RWPE2 (cell line): ENCODE measurements around the gene C1orf122.

ENCODE experiments used
- ATAC-seq: fragments of 200-7000 bp; cut with Tn5 transposase; 3 replicates; pipeline ENCODE4 v1.9.1; 2021; ENCODE audit warnings: low read depth
- DNase-seq: peaks from one replicate; pipeline ENCODE4 v3.0.0-alpha.2; 2020; ENCODE audit warnings: low spot score
- H3K27ac ChIP-seq: fragments of 450-650 bp; 2 replicates; pipeline ENCODE4 v1.5.1; 2017; ENCODE audit warnings: mild to moderate bottlenecking; ENCODE audit not compliant: poor library complexity, severe bottlenecking
- H3K27me3 ChIP-seq: fragments of 250-450 bp; sonication (Bioruptor Pico); 2 replicates; pipeline ENCODE4 v1.5.1; 2021; ENCODE audit warnings: mild to moderate bottlenecking, moderate library complexity; ENCODE audit not compliant: insufficient read depth, poor library complexity, severe bottlenecking
- H3K36me3 ChIP-seq: fragments of 250-450 bp; sonication (Bioruptor Pico); 2 replicates; pipeline ENCODE4 v1.5.1; 2020; ENCODE audit warnings: low read depth, mild to moderate bottlenecking, moderate library complexity
- H3K4me1 ChIP-seq: fragments of 250-450 bp; sonication (Bioruptor Pico); 2 replicates; pipeline ENCODE4 v1.5.1; 2021; ENCODE audit warnings: mild to moderate bottlenecking, moderate library complexity; ENCODE audit not compliant: insufficient read depth, poor library complexity, severe bottlenecking
- H3K4me3 ChIP-seq: fragments of 250-450 bp; sonication (Bioruptor Pico); 2 replicates; pipeline ENCODE4 v1.5.1; 2021; ENCODE audit warnings: mild to moderate bottlenecking, moderate library complexity; ENCODE audit not compliant: severe bottlenecking
- H3K9me3 ChIP-seq: fragments of 250-450 bp; sonication (Bioruptor Pico); 2 replicates; pipeline ENCODE4 v1.5.1; 2021; ENCODE audit warnings: mild to moderate bottlenecking, moderate library complexity; ENCODE audit not compliant: severe bottlenecking
- CTCF ChIP-seq: fragments of 450-650 bp; IDR thresholded peaks from one replicate; pipeline ENCODE4 v1.5.1; 2017; ENCODE audit warnings: mild to moderate bottlenecking, moderate library complexity; ENCODE audit not compliant: poor library complexity, severe bottlenecking

The C1orf122 gene

GRCh38 chr1:37811027-37811655, 3.6 kb downstream of the C1orf122 start:
- no peaks in the 10 kb centered on the region for H3K9me3 ChIP-seq
- no peak overlapping the region for H3K27ac ChIP-seq
- peaks cover 3% of the 10 kb centered on the region for H3K4me1 ChIP-seq
- peak; percentile 72 for TF ChIP-seq CTCF
- H3K36me3 ChIP-seq: peaks cover 25% of the 10 kb centered on the region
- no peaks in the 10 kb centered on the region for H3K27me3 ChIP-seq
- no peak overlapping the region for H3K4me3 ChIP-seq
- ATAC-seq (no peak), DNase-seq (no peak)

DNA sequence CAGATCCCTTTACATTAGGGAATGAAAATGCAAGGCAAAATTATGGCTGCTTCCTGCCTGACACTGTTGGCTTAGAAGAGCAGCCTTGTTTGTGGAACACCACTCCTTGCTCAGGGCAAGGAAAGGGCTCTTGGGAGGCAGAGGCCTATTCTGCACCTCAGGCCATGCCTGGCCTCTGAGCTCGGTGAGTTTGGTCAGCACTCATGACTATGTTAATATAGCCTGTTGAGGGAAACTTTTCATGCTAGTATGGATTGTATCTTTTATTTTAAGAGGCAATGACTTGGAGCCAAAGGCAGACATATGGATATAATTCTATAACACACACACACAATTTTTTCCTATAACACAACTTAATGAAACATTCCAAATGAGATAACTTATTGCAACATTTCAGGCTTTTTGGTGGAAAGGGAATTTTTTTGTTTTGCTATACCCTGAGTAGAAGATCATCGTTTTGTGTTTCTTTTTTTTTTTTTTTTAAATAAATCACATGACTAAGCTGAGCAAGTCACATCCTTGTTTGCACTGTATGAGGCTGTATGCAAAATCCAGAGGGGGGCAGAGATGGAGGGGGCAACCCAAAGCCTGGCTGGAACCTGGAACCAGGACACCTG, 6.0 kb downstream of the C1orf122 start:
- peaks cover 31% of the 10 kb centered on the region for H3K36me3 ChIP-seq

GRCh38 chr1:37814252-37814651, 6.7 kb downstream of the C1orf122 start:
- no peak overlapping the region for H3K4me3 ChIP-seq

More for the DNA sequence above, 6.0 kb downstream of the C1orf122 start:
- H3K4me3 ChIP-seq: no peak overlapping the region
- no peak for TF ChIP-seq CTCF
- H3K27me3 ChIP-seq: no peaks in the 10 kb centered on the region
- DNase-seq (no peak), ATAC-seq (no peak)
- peaks cover 3% of the 10 kb centered on the region for H3K4me1 ChIP-seq
- H3K9me3 ChIP-seq: no peaks in the 10 kb centered on the region
- H3K27ac ChIP-seq: no peak overlapping the region

DNA sequence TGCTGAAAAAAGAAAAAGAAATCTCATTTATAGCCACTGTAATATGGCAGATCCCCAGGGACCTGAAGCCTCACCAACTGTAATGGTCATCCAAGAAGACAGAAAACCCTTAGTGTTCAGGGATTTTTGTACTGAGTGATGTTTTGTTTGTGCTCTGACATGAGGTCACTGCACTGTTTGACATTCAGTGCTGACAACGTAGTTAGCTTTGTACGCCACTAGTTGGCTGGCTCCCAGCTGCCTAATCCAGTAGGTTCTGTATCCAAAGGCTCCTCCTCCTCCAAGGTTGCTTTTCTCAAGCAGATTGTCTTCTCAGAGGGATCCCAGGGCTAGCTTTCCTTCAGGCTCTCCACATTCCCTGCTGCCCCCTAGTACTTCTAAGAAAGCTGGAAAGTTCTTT, 9.9 kb downstream of the C1orf122 start:
- H3K27me3 ChIP-seq: no peaks in the 10 kb centered on the region
- peaks cover 53% of the 10 kb centered on the region for H3K36me3 ChIP-seq
- no peak overlapping the region for H3K4me3 ChIP-seq
- no peaks in the 10 kb centered on the region for H3K4me1 ChIP-seq
- ATAC-seq (no peak), DNase-seq (no peak)
- no peak for TF ChIP-seq CTCF
- no peak overlapping the region for H3K27ac ChIP-seq
- no peaks in the 10 kb centered on the region for H3K9me3 ChIP-seq

More at GRCh38 chr1:37814252-37814651, 6.7 kb downstream of the C1orf122 start:
- Histone ChIP-seq H3K36me3 (peaks cover 33% of the 10 kb centered on the region), H3K9me3 (no peaks in the 10 kb centered on the region), H3K27me3 (no peaks in the 10 kb centered on the region), H3K27ac (no peak overlapping the region), H3K4me1 (peaks cover 1% of the 10 kb centered on the region)
- ATAC-seq (no peak), DNase-seq (no peak)
- no peak for TF ChIP-seq CTCF

DNA sequence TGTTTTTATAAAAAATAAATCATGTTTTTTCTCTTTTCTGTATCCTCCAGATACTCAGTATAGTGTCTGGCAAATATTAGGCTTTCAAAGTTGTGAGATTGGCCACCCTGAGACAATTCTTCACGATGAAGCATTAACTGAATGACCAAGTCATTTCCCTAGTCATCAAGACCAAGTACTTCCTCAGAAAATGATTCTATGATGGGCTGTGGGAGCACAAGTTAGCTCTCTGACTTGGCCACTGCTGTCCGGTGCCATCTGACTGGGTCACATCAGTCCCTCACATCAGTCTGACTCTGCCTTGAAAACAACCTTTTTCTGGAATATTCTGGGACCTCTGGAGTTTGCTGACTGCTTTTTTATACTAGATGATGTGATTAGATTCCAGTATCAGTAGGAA, 13.9 kb downstream of the C1orf122 start:
- Histone ChIP-seq H3K4me1 (no peaks in the 10 kb centered on the region), H3K36me3 (peaks cover 68% of the 10 kb centered on the region), H3K27me3 (no peaks in the 10 kb centered on the region), H3K9me3 (no peaks in the 10 kb centered on the region), H3K27ac (no peak overlapping the region), H3K4me3 (no peak overlapping the region)
- DNase-seq: no peak
- no peak for TF ChIP-seq CTCF
- no peak for ATAC-seq
